T-cell (primary cell): ENCODE measurements around the gene AFAP1L1. TPM values are rescaled to one million over a fixed set of nuclear protein-coding genes. Genes with fewer than 3 reads are reported as not detected.

Experiments used
- ATAC-seq, 4 experiments: fragments of 200-7000 bp in 3 of 4; fragments of 150-1000 bp in 1 of 4; cut with Tn5 transposase; replicated peaks in 1 of 4; 1 replicate in 3 of 4; 2 replicates in 1 of 4; pipeline ENCODE4 v1.10.0; 2021; ENCODE audit warnings: moderate library complexity in 3 of 4, mild to moderate bottlenecking in 2 of 4, moderate number of reproducible peaks in 1 of 4
- CTCF ChIA-PET, 2 donors: fragments of 300-600 bp; sonication (Branson Sonifier 250); formaldehyde crosslinking; loops; one replicate each; lab custom pipeline; 2022; ENCODE audit warnings: antibody characterized with exemption in 2 of 2; lab: Charles Lee
- POLR2A ChIA-PET, 2 donors: fragments of 300-600 bp; sonication (Branson Sonifier 250); formaldehyde crosslinking; loops; one replicate each; lab custom pipeline; 2022; ENCODE audit warnings: antibody characterized with exemption in 2 of 2; lab: Charles Lee
- DNase-seq, 35 experiments: peaks; one replicate each; pipeline versions ENCODE4 v3.0.0 to v3.0.0-alpha.2; 2013 to 2023
- H3K27ac ChIP-seq: one replicate; pipeline ENCODE4 v1.5.1; 2013; ENCODE audit warnings: low read length
- H3K27me3 ChIP-seq, 2 experiments: replicated peaks in 1 of 2; 1 replicate in 1 of 2; 2 replicates in 1 of 2; pipeline versions ENCODE4 v1.6.1 to v1.7.0; 2013; ENCODE audit warnings: low read length in 1 of 2, mixed read lengths in 1 of 2; ENCODE audit not compliant: control insufficient read depth in 2 of 2, insufficient read depth in 2 of 2; ENCODE audit errors: extremely low read depth in 1 of 2
- H3K36me3 ChIP-seq, 2 donors: 1 replicate in 1 of 2; 2 replicates in 1 of 2; pipeline versions ENCODE4 v1.6.1 to v1.7.0; 2013; ENCODE audit warnings: low read length in 1 of 2; ENCODE audit not compliant: control insufficient read depth in 2 of 2, insufficient read depth in 1 of 2; ENCODE audit errors: extremely low read depth in 1 of 2
- H3K4me1 ChIP-seq, 2 experiments: 1 replicate in 1 of 2; 2 replicates in 1 of 2; pipeline versions ENCODE4 v1.6.1 to v1.7.0; 2013; ENCODE audit warnings: low read length in 2 of 2, mixed read lengths in 1 of 2; ENCODE audit not compliant: insufficient read depth in 2 of 2, control insufficient read depth in 1 of 2; ENCODE audit errors: extremely low read depth in 1 of 2
- H3K4me3 ChIP-seq, 2 donors: 1 replicate in 1 of 2; 2 replicates in 1 of 2; pipeline versions ENCODE4 v1.5.1 to v1.7.0; 2013; ENCODE audit warnings: mild to moderate bottlenecking in 2 of 2, low read length in 1 of 2, moderate library complexity in 1 of 2; ENCODE audit not compliant: control insufficient read depth in 1 of 2; ENCODE audit errors: extremely low read depth in 1 of 2
- H3K9me3 ChIP-seq: 2 replicates; pipeline ENCODE4 v1.7.0; 2013
- H3K27ac Mint-ChIP-seq, 2 donors: one replicate each; pipeline ENCODE4 v1.8.0; 2020 to 2021; ENCODE audit warnings: mild to moderate bottlenecking in 2 of 2, mixed read lengths in 2 of 2
- H3K27me3 Mint-ChIP-seq, 2 donors: one replicate each; pipeline ENCODE4 v1.8.0; 2021 to 2022; ENCODE audit warnings: mixed read lengths in 2 of 2
- H3K36me3 Mint-ChIP-seq: one replicate; pipeline ENCODE4 v1.8.0; 2021; ENCODE audit warnings: mixed read lengths
- H3K4me1 Mint-ChIP-seq, 3 donors: one replicate each; pipeline ENCODE4 v1.8.0; 2020 to 2022; ENCODE audit warnings: mixed read lengths in 3 of 3, mild to moderate bottlenecking in 1 of 3
- H3K4me3 Mint-ChIP-seq, 3 donors: one replicate each; pipeline ENCODE4 v1.8.0; 2020 to 2022; ENCODE audit warnings: mild to moderate bottlenecking in 3 of 3, mixed read lengths in 3 of 3, moderate library complexity in 3 of 3
- H3K9me3 Mint-ChIP-seq, 3 donors: one replicate each; pipeline ENCODE4 v1.8.0; 2020 to 2022; ENCODE audit warnings: mixed read lengths in 3 of 3
- WGBS: methylation state at CpG from one replicate; pipeline ENCODE4 v1.1.5; 2013; ENCODE audit warnings: missing lambda C conversion rate; ENCODE audit not compliant: insufficient coverage; 5-methylcytosine and 5-hydroxymethylcytosine counted together
- total RNA-seq, 35 experiments: library from RNA in 6 of 35; stranded (reverse) in 6 of 35; fragments of 120-200 nt in 1 of 35; gene quantifications; one replicate each; pipeline versions ENCODE4 v1.2.1 to v1.2.4 and lab custom pipeline; 2013 to 2026

AFAP1L1 gene
- total RNA-seq, 5 donors from 2014 or later (not counting 1 experiment from before 2014, with no cell fraction given) = 0.20 to 0.99 (median 0.50) TPM

GRCh38 chr5:149363358-149363757 lies 91.7 kb downstream of the AFAP1L1 start:
- Mint-ChIP-seq H3K27ac (no peak overlapping the region), H3K27me3 (no peaks in the 10 kb centered on the region), H3K9me3 (no peaks in the 10 kb centered on the region), H3K4me1 (peaks cover 47 to 63% (median 48%) of the 10 kb centered on the region in 3 donors), H3K36me3 (peaks cover 9% of the 10 kb centered on the region), H3K4me3 (no peak overlapping the region)
- DNase-seq = no peak
- H3K4me3 ChIP-seq = no peak overlapping the region
- ATAC-seq = no peak
- ChIA-PET CTCF (no interaction called here), POLR2A (interaction anchor here in 1 of 2 donors (0.7 kb wide), 1 partner anchor 1142 kb away, joined by 3 read pairs; no protein-coding TSS in a partner anchor)
- H3K27me3 ChIP-seq = no peaks in the 10 kb centered on the region
- no peak overlapping the region for H3K27ac ChIP-seq
- H3K36me3 ChIP-seq = peaks cover 0 to 12% of the 10 kb centered on the region in 2 donors
- no peaks in the 10 kb centered on the region for H3K9me3 ChIP-seq
- peaks cover 22 to 38% of the 10 kb centered on the region in 2 experiments for H3K4me1 ChIP-seq

- WGBS = 95% methylated on average over 9 of the region's 9 CpGs
- ATAC-seq (no peak), DNase-seq (no peak)
- Mint-ChIP-seq H3K9me3 (no peaks in the 10 kb centered on the region), H3K4me3 (no peak overlapping the region), H3K36me3 (peaks cover 9% of the 10 kb centered on the region), H3K27ac (peak overlapping the region in 1 of 2 donors; percentile 65), H3K27me3 (no peaks in the 10 kb centered on the region), H3K4me1 (peaks cover 42 to 59% (median 43%) of the 10 kb centered on the region in 3 donors)
- H3K27ac ChIP-seq = no peak overlapping the region
- H3K4me1 ChIP-seq = peaks cover 18 to 32% of the 10 kb centered on the region in 2 experiments
- H3K36me3 ChIP-seq = peaks cover 0 to 12% of the 10 kb centered on the region in 2 donors
- H3K27me3 ChIP-seq = no peaks in the 10 kb centered on the region
- no peaks in the 10 kb centered on the region for H3K9me3 ChIP-seq
- POLR2A ChIA-PET = no interaction called here
- H3K4me3 ChIP-seq = no peak overlapping the region
- CTCF ChIA-PET = no interaction called here
Observed at GRCh38 chr5:149363936-149364335, 92.3 kb downstream of the AFAP1L1 start.

GRCh38 chr5:149364719-149365118 lies 93.1 kb downstream of the AFAP1L1 start:
- POLR2A ChIA-PET = no interaction called here
- no peak for DNase-seq

GRCh38 chr5:149365418-149365817 lies 93.8 kb downstream of the AFAP1L1 start:
- H3K27me3 Mint-ChIP-seq = no peaks in the 10 kb centered on the region
- no peak overlapping the region for H3K4me3 Mint-ChIP-seq
- H3K27ac Mint-ChIP-seq = no peak overlapping the region
- Histone ChIP-seq H3K27ac (no peak overlapping the region), H3K4me1 (peaks cover 8 to 18% of the 10 kb centered on the region in 2 experiments), H3K36me3 (peaks cover 0 to 12% of the 10 kb centered on the region in 2 donors), H3K27me3 (no peaks in the 10 kb centered on the region), H3K9me3 (no peaks in the 10 kb centered on the region), H3K4me3 (no peak overlapping the region)
- H3K4me1 Mint-ChIP-seq = peaks cover 28 to 44% (median 30%) of the 10 kb centered on the region in 3 donors
- peaks cover 9% of the 10 kb centered on the region for H3K36me3 Mint-ChIP-seq
- ChIA-PET POLR2A (no interaction called here), CTCF (interaction anchor here (0.8 to 3.8 kb wide), 3 partner anchors 12 to 48 kb away, joined by 3 to 16 read pairs (median 5); no protein-coding TSS in a partner anchor)
- 89% methylated on average over 3 of the region's 6 CpGs for WGBS
- DNase-seq (no peak), ATAC-seq (no peak)
- H3K9me3 Mint-ChIP-seq = no peaks in the 10 kb centered on the region

More at GRCh38 chr5:149364719-149365118, 93.1 kb downstream of the AFAP1L1 start:
- WGBS = 100% methylated on average over 2 of the region's 2 CpGs
- H3K9me3 ChIP-seq = no peaks in the 10 kb centered on the region
- ATAC-seq = no peak
- H3K27ac ChIP-seq = no peak overlapping the region
- Mint-ChIP-seq H3K36me3 (peaks cover 9% of the 10 kb centered on the region), H3K4me3 (no peak overlapping the region), H3K27ac (peak overlapping the region in 1 of 2 donors; percentile 65), H3K4me1 (peaks cover 35 to 51% (median 37%) of the 10 kb centered on the region in 3 donors), H3K9me3 (no peaks in the 10 kb centered on the region), H3K27me3 (no peaks in the 10 kb centered on the region)
- peaks cover 0 to 12% of the 10 kb centered on the region in 2 donors for H3K36me3 ChIP-seq
- H3K4me1 ChIP-seq = peaks cover 12 to 24% of the 10 kb centered on the region in 2 experiments
- no peaks in the 10 kb centered on the region for H3K27me3 ChIP-seq
- no peak overlapping the region for H3K4me3 ChIP-seq
- CTCF ChIA-PET = interaction anchor here in 1 of 2 donors (3.8 kb wide), 1 partner anchor 12 kb away, joined by 16 read pairs; no protein-coding TSS in a partner anchor

- H3K9me3 Mint-ChIP-seq = no peaks in the 10 kb centered on the region
- Histone ChIP-seq H3K36me3 (peaks cover 0 to 12% of the 10 kb centered on the region in 2 donors), H3K4me1 (peaks cover 0 to 13% of the 10 kb centered on the region in 2 experiments), H3K27me3 (no peaks in the 10 kb centered on the region), H3K4me3 (no peak overlapping the region), H3K27ac (no peak overlapping the region), H3K9me3 (no peaks in the 10 kb centered on the region)
- no peak overlapping the region for H3K27ac Mint-ChIP-seq
- ChIA-PET CTCF (interaction anchor here (0.6 to 3.8 kb wide), 10 partner anchors 9 to 191 kb away, joined by 3 to 24 read pairs (median 6); partner anchors contain the start of gene PCYOX1L (in 1 of the 2)), POLR2A (interaction anchor here (0.5 to 0.6 kb wide), 3 partner anchors 173 to 1799 kb away, joined by 3 to 7 read pairs (median 4); no protein-coding TSS in a partner anchor)
- peaks cover 20 to 37% (median 23%) of the 10 kb centered on the region in 3 donors for H3K4me1 Mint-ChIP-seq
- no CpG with 5 or more reads among the region's 1 CpG for WGBS
- ATAC-seq (no peak), DNase-seq (no peak)
- no peaks in the 10 kb centered on the region for H3K27me3 Mint-ChIP-seq
- no peak overlapping the region for H3K4me3 Mint-ChIP-seq
- H3K36me3 Mint-ChIP-seq = peaks cover 9% of the 10 kb centered on the region
Observed at GRCh38 chr5:149366169-149366729, 94.6 kb downstream of the AFAP1L1 start.

- POLR2A ChIA-PET = no interaction called here
- WGBS = 70% methylated on average over 10 of the region's 14 CpGs
- H3K4me1 Mint-ChIP-seq = peaks cover 21 to 37% (median 21%) of the 10 kb centered on the region in 3 donors
- DNase-seq (peak in 29 of 35 experiments; percentile 18 to 75 (median 43)), ATAC-seq (peak; percentile 61 to 76 (median 65))
- no peaks in the 10 kb centered on the region for H3K9me3 ChIP-seq
- no peak overlapping the region for H3K4me3 Mint-ChIP-seq
- H3K9me3 Mint-ChIP-seq = no peaks in the 10 kb centered on the region
- CTCF ChIA-PET = interaction anchor here (0.6 to 3.8 kb wide), 21 partner anchors 9 to 190 kb away, joined by 3 to 24 read pairs (median 5); partner anchors contain the start of gene PCYOX1L (in 2 of the 2)
- no peaks in the 10 kb centered on the region for H3K27me3 Mint-ChIP-seq
- H3K27ac Mint-ChIP-seq = peak overlapping the region in 1 of 2 donors; percentile 68
- H3K4me1 ChIP-seq = peaks cover 0 to 19% of the 10 kb centered on the region in 2 experiments
- peaks cover 9% of the 10 kb centered on the region for H3K36me3 Mint-ChIP-seq
- H3K36me3 ChIP-seq = peaks cover 0 to 12% of the 10 kb centered on the region in 2 donors
- H3K27me3 ChIP-seq = no peaks in the 10 kb centered on the region
- no peak overlapping the region for H3K27ac ChIP-seq
- H3K4me3 ChIP-seq = no peak overlapping the region
Observed at GRCh38 chr5:149367249-149367971, 95.8 kb downstream of the AFAP1L1 start.
